Large intestine (tissue), 12 donors: ENCODE measurements around the gene PBXIP1. TPM values are rescaled to one million over a fixed set of nuclear protein-coding genes. Genes with fewer than 3 reads are reported as not detected.

ENCODE experiments used
- DNase-seq, 2 donors: peaks; one replicate each; pipeline versions ENCODE4 v3.0.0 to v3.0.0-alpha.2; 2013
- H3K27ac ChIP-seq: one replicate; pipeline ENCODE4 v1.5.1; 2013; ENCODE audit warnings: low read length
- H3K27me3 ChIP-seq: 2 replicates; pipeline ENCODE4 v1.6.1; 2013; ENCODE audit warnings: low read length; ENCODE audit not compliant: control insufficient read depth, insufficient read depth
- H3K36me3 ChIP-seq: 2 replicates; pipeline ENCODE4 v1.6.1; 2013; ENCODE audit warnings: low read length; ENCODE audit not compliant: control insufficient read depth, insufficient read depth
- H3K4me1 ChIP-seq: one replicate; pipeline ENCODE4 v1.6.1; 2013; ENCODE audit warnings: low read length; ENCODE audit not compliant: control insufficient read depth, insufficient read depth
- H3K4me3 ChIP-seq: one replicate; pipeline ENCODE4 v1.5.1; 2013; ENCODE audit warnings: low read length
- H3K9me3 ChIP-seq: one replicate; pipeline ENCODE4 v1.6.1; 2013; ENCODE audit warnings: mild to moderate bottlenecking, low read depth, low read length, moderate library complexity; ENCODE audit not compliant: control insufficient read depth
- WGBS: methylation state at CpG from one replicate; pipeline ENCODE4 v1.1.5; 2013; ENCODE audit warnings: low lambda C conversion rate; ENCODE audit not compliant: insufficient coverage; 5-methylcytosine and 5-hydroxymethylcytosine counted together
- long read RNA-seq, 11 donors: transcript quantifications; one replicate each; lab custom pipeline, GENCODE V29; 2026
- polyA plus RNA-seq: library from polyadenylated mRNA; unstranded; fragments of 120-200 nt; gene quantifications from one replicate; pipeline ENCODE4 v1.2.1, GENCODE V29; 2013

PBXIP1 gene
- polyA plus RNA-seq, result 78.8 TPM
- long read RNA-seq, donor 1, partial matches to known transcripts, result 0 of 2 reads
- long read RNA-seq, donor 1, other reads (novel, unspliced or antisense), result 0 of 2 reads
- long read RNA-seq, donor 2, partial matches to known transcripts, result 13 of 15 reads
- long read RNA-seq, donor 2, other reads (novel, unspliced or antisense), result 0 of 15 reads
- long read RNA-seq, donor 3, result 0 reads
- long read RNA-seq, donor 4, result 0 reads
- long read RNA-seq, donor 5, partial matches to known transcripts, result 0 of 3 reads
- long read RNA-seq, donor 5, other reads (novel, unspliced or antisense), result 0 of 3 reads
- long read RNA-seq, donor 6, partial matches to known transcripts, result 5 of 9 reads
- long read RNA-seq, donor 6, other reads (novel, unspliced or antisense), result 0 of 9 reads
- long read RNA-seq, donor 7, result 0 reads
- long read RNA-seq, donor 8, partial matches to known transcripts, result 22 of 24 reads
- long read RNA-seq, donor 8, other reads (novel, unspliced or antisense), result 0 of 24 reads
- long read RNA-seq, donor 9, partial matches to known transcripts, result 14 of 16 reads
- long read RNA-seq, donor 9, other reads (novel, unspliced or antisense), result 0 of 16 reads
- long read RNA-seq, donor 10, partial matches to known transcripts, result 17 of 19 reads
- long read RNA-seq, donor 10, other reads (novel, unspliced or antisense), result 0 of 19 reads
- long read RNA-seq, donor 11, partial matches to known transcripts, result 7 of 7 reads
- long read RNA-seq, donor 11, other reads (novel, unspliced or antisense), result 0 of 7 reads

- Histone ChIP-seq H3K9me3 (no peaks in the 10 kb centered on the region), H3K4me3 (peak within 1 kb of the TSS; percentile 56), H3K4me1 (peaks cover 38% of the 10 kb centered on the region), H3K27ac (peak within 1 kb of the TSS; percentile 71), H3K27me3 (no peaks in the 10 kb centered on the region), H3K36me3 (peaks cover 28% of the 10 kb centered on the region)
- WGBS, result no CpG with 5 or more reads among the region's 18 CpGs
- DNase-seq, result peak; percentile 87 to 93
Measured at GRCh38 chr1:154955718-154956543, at the start of gene PBXIP1. PBXIP1 (minus strand) TSS chr1:154956099; CDS start chr1:154953721, 2,378 bp downstream.

GRCh38 chr1:155005076-155006011, 49.4 kb upstream of the PBXIP1 start:
- no CpG with 5 or more reads among the region's 17 CpGs for WGBS
- Histone ChIP-seq H3K27ac (peak overlapping the region; percentile 85), H3K9me3 (no peaks in the 10 kb centered on the region), H3K36me3 (peaks cover 10% of the 10 kb centered on the region), H3K4me1 (peaks cover 62% of the 10 kb centered on the region), H3K4me3 (peak overlapping the region; percentile 94), H3K27me3 (no peaks in the 10 kb centered on the region)
- DNase-seq, result peak in 1 of 2 donors; percentile 33

- H3K4me3 ChIP-seq, result peak overlapping the region; percentile 94
Measured at GRCh38 chr1:155004352-155005075, 48.6 kb upstream of the PBXIP1 start.

GRCh38 chr1:155003766-155004351, 48.0 kb upstream of the PBXIP1 start:
- WGBS, result no CpG with 5 or more reads among the region's 34 CpGs
- peak overlapping the region; percentile 94 for H3K4me3 ChIP-seq
- H3K27ac ChIP-seq, result peak overlapping the region; percentile 85

More at GRCh38 chr1:155004352-155005075, 48.6 kb upstream of the PBXIP1 start:
- H3K27ac ChIP-seq, result peak overlapping the region; percentile 85
- DNase-seq, result no peak
- no peaks in the 10 kb centered on the region for H3K27me3 ChIP-seq
- H3K36me3 ChIP-seq, result peaks cover 10% of the 10 kb centered on the region
- peaks cover 61% of the 10 kb centered on the region for H3K4me1 ChIP-seq
- H3K9me3 ChIP-seq, result no peaks in the 10 kb centered on the region
- no CpG with 5 or more reads among the region's 5 CpGs for WGBS

GRCh38 chr1:155003227-155003765, 47.4 kb upstream of the PBXIP1 start:
- no CpG with 5 or more reads among the region's 37 CpGs for WGBS
- Histone ChIP-seq H3K36me3 (peaks cover 10% of the 10 kb centered on the region), H3K9me3 (peaks cover 2% of the 10 kb centered on the region), H3K27me3 (no peaks in the 10 kb centered on the region), H3K4me1 (peaks cover 56% of the 10 kb centered on the region), H3K4me3 (peak overlapping the region; percentile 94), H3K27ac (peak overlapping the region; percentile 85)
- DNase-seq, result no peak

More at GRCh38 chr1:155003766-155004351, 48.0 kb upstream of the PBXIP1 start:
- peaks cover 60% of the 10 kb centered on the region for H3K4me1 ChIP-seq
- H3K27me3 ChIP-seq, result no peaks in the 10 kb centered on the region
- H3K9me3 ChIP-seq, result peaks cover 2% of the 10 kb centered on the region
- H3K36me3 ChIP-seq, result peaks cover 10% of the 10 kb centered on the region
- peak; percentile 56 to 80 for DNase-seq

- no CpG with 5 or more reads among the region's 35 CpGs for WGBS
- Histone ChIP-seq H3K36me3 (peaks cover 10% of the 10 kb centered on the region), H3K27me3 (no peaks in the 10 kb centered on the region), H3K4me1 (peaks cover 50% of the 10 kb centered on the region), H3K27ac (peak within 1 kb of the TSS; percentile 95), H3K9me3 (peaks cover 2% of the 10 kb centered on the region), H3K4me3 (peak within 1 kb of the TSS; percentile 94)
- peak in 1 of 2 donors; percentile 65 for DNase-seq
Measured at GRCh38 chr1:155002464-155003226, 46.7 kb upstream of the PBXIP1 start, which contains the start of gene ZBTB7B. ZBTB7B (plus strand) TSS chr1:155002802; CDS start chr1:155014661, 11,859 bp downstream.

- Histone ChIP-seq H3K27me3 (no peaks in the 10 kb centered on the region), H3K27ac (peak overlapping the region; percentile 95), H3K9me3 (peaks cover 2% of the 10 kb centered on the region), H3K36me3 (peaks cover 10% of the 10 kb centered on the region), H3K4me1 (peaks cover 42% of the 10 kb centered on the region), H3K4me3 (peak overlapping the region; percentile 74)
- DNase-seq, result peak; percentile 99 to 100
- 0% methylated on average over 2 of the region's 38 CpGs for WGBS
Measured at GRCh38 chr1:155001675-155002463, 46.0 kb upstream of the PBXIP1 start.

- H3K4me1 ChIP-seq, result peaks cover 37% of the 10 kb centered on the region
- WGBS, result no CpG with 5 or more reads among the region's 11 CpGs
Measured at GRCh38 chr1:155001425-155001674, 45.5 kb upstream of the PBXIP1 start.

More at GRCh38 chr1:155001425-155001674, 45.5 kb upstream of the PBXIP1 start:
- Histone ChIP-seq H3K27me3 (no peaks in the 10 kb centered on the region), H3K4me3 (peak overlapping the region; percentile 74), H3K27ac (peak overlapping the region; percentile 95), H3K36me3 (peaks cover 9% of the 10 kb centered on the region), H3K9me3 (peaks cover 2% of the 10 kb centered on the region)
- no peak for DNase-seq
